Urinary bladder (tissue), 2 donors: ENCODE results near the gene FKBP15. TPM values are rescaled to one million over a fixed set of nuclear protein-coding genes. Genes with fewer than 3 reads are reported as not detected.

Experiments used
- polyA plus RNA-seq: library from polyadenylated mRNA; stranded (reverse); fragments of 200-250 nt; gene quantifications from one replicate; pipeline ENCODE4 v1.2.3, GENCODE V29; 2013
- total RNA-seq: library from RNA; depleted of rRNA; stranded (reverse); fragments of >200 nt; gene quantifications from one replicate; pipeline ENCODE4 v1.2.3, GENCODE V29; 2014
- donor health status: healthy.

Gene FKBP15
- total and polyA plus RNA-seq, 2 donors = 18.2 to 33.6 TPM

Other genes starting within 250 kb of the FKBP15 start
- 2.9 TPM for gene ZNF883, start 209.1 kb downstream of the FKBP15 start, total RNA-seq
- gene ZNF883, start 209.1 kb downstream of the FKBP15 start, polyA plus RNA-seq = 1.4 TPM
- gene ZFP37, start 164.6 kb downstream of the FKBP15 start, total RNA-seq = 12.7 TPM
- gene ZFP37, start 164.6 kb downstream of the FKBP15 start, polyA plus RNA-seq = 3.7 TPM
- 5.1 TPM for gene SLC31A2, start 70.3 kb downstream of the FKBP15 start, total RNA-seq
- 11.4 TPM for gene SLC31A2, start 70.3 kb downstream of the FKBP15 start, polyA plus RNA-seq
- gene SLC31A1, start 267 bp upstream of the FKBP15 start, total RNA-seq = 19.5 TPM
- gene SLC31A1, start 267 bp upstream of the FKBP15 start, polyA plus RNA-seq = 10.1 TPM
- gene CDC26, start 54.3 kb upstream of the FKBP15 start, total RNA-seq = 25.5 TPM
- gene CDC26, start 54.3 kb upstream of the FKBP15 start, polyA plus RNA-seq = 35.2 TPM
- gene PRPF4, start 54.4 kb upstream of the FKBP15 start, total RNA-seq = 23.4 TPM
- 14.4 TPM for gene PRPF4, start 54.4 kb upstream of the FKBP15 start, polyA plus RNA-seq
- gene RNF183, start 82.1 kb upstream of the FKBP15 start, total RNA-seq = 0.26 TPM
- gene RNF183, start 82.1 kb upstream of the FKBP15 start, polyA plus RNA-seq = 0.15 TPM
- 1.7 TPM for gene WDR31, start 119.0 kb upstream of the FKBP15 start, total RNA-seq
- 2.6 TPM for gene WDR31, start 119.0 kb upstream of the FKBP15 start, polyA plus RNA-seq
- gene BSPRY, start 128.3 kb upstream of the FKBP15 start, total RNA-seq = 1.2 TPM
- 2.4 TPM for gene BSPRY, start 128.3 kb upstream of the FKBP15 start, polyA plus RNA-seq
- 5.1 TPM for gene HDHD3, start 155.7 kb upstream of the FKBP15 start, total RNA-seq
- 32.2 TPM for gene HDHD3, start 155.7 kb upstream of the FKBP15 start, polyA plus RNA-seq
- 16.6 TPM for gene ALAD, start 180.0 kb upstream of the FKBP15 start, total RNA-seq
- 55.4 TPM for gene ALAD, start 180.0 kb upstream of the FKBP15 start, polyA plus RNA-seq
- gene POLE3, start 189.4 kb upstream of the FKBP15 start, total RNA-seq = 34.8 TPM
- gene POLE3, start 189.4 kb upstream of the FKBP15 start, polyA plus RNA-seq = 50.4 TPM
- gene C9orf43, start 189.5 kb upstream of the FKBP15 start, total RNA-seq = 0.74 TPM
- gene C9orf43, start 189.5 kb upstream of the FKBP15 start, polyA plus RNA-seq = 0.14 TPM
- 52.4 TPM for gene RGS3, start 242.4 kb upstream of the FKBP15 start, total RNA-seq
- 28.5 TPM for gene RGS3, start 242.4 kb upstream of the FKBP15 start, polyA plus RNA-seq